GM13977 (cell line): ENCODE data around the gene CDHR3.
"Not testable (repeated sequence)": the region's sequence is repeated elsewhere in the genome, so short reads cannot be mapped to it uniquely, and the experiment has no call there.

Experiments
- DNase-seq: peaks from one replicate; pipeline ENCODE4 v3.0.0; 2012; ENCODE audit warnings: low spot score
- in situ Hi-C: fragments of 300-500 bp; cut with MboI; formaldehyde crosslinking; loops from one replicate; pipeline ENCODE4 v1.12.0; 2022; ENCODE audit warnings: low sequenced_read_pairs, low pct_unique_long_range_greater_than_20kb, mixed read lengths, inconsistent platforms; ENCODE audit not compliant: unreplicated experiment
- TF ChIP-seq, protein P1 (sequence below): IDR thresholded peaks from 2 replicates; pipeline ENCODE4 v1.5.1; 2012; ENCODE audit warnings: mild to moderate bottlenecking, control low read depth; ENCODE audit not compliant: insufficient read depth; ENCODE audit errors: extremely low read depth, missing control alignments

The CDHR3 gene

DNA sequence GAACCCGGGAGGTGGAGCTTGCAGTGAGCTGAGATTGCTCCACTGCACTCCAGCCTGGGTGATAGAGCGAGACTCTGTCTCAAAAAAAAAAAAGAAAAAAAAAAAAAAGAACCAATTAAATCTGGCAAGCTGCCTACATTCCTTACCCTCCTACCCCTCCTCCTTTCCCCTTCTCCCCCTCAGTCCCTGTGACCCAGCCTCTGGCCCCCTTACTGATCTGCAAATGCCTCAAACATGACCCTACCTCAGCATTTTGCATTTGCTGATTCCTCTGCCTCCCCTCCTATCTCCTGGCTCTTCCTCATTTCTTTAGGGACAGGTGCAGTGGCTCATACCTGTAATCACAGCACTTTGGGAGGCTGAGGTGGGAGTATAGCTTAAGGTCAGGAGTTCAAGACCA lies 19.3 kb downstream of the CDHR3 start:
- in situ Hi-C loops = no loop called here
- TF ChIP-seq, protein P1, sequence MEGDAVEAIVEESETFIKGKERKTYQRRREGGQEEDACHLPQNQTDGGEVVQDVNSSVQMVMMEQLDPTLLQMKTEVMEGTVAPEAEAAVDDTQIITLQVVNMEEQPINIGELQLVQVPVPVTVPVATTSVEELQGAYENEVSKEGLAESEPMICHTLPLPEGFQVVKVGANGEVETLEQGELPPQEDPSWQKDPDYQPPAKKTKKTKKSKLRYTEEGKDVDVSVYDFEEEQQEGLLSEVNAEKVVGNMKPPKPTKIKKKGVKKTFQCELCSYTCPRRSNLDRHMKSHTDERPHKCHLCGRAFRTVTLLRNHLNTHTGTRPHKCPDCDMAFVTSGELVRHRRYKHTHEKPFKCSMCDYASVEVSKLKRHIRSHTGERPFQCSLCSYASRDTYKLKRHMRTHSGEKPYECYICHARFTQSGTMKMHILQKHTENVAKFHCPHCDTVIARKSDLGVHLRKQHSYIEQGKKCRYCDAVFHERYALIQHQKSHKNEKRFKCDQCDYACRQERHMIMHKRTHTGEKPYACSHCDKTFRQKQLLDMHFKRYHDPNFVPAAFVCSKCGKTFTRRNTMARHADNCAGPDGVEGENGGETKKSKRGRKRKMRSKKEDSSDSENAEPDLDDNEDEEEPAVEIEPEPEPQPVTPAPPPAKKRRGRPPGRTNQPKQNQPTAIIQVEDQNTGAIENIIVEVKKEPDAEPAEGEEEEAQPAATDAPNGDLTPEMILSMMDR = no peak
- DNase-seq = no peak

DNA sequence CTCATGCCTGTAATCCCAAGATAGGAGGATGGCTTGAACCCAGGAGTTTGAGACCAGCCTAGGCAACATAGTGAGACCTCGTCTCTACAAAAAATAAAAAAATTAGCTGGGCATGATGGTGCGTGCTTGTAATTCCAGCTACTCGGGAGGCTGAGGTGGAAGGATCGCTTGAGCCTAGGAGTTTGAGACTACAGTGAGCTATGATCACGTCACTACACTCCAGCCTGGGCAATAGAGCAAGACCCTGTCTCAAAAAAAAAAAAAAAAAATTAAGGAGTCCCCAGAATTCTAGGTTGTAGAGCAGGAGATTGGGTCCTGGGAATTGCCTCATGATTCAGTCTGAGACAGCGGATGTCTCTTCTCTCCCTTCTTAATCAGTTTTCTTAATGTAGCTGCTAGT lies 21.7 kb downstream of the CDHR3 start:
- in situ Hi-C loops = not testable (repeated sequence)

DNA sequence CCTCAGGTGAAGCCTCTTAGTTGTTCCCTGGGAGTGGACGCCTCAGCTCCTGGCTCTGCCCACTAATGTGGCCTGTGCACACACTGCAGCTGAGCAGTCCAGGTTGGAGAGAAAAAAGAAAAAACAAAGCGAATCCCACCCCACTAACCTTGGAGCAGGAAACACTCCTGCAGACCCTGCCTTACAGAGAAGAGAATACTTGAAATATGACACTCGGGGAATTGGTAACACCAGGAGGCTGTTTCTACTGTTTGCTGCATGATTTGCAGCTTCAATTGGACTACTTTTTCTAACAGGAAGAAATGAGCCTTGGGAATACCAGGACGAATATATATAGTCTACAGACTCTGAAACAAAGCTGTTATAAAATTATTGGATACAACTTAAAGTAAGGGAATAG lies 22.2 kb downstream of the CDHR3 start:
- no peak for DNase-seq
- in situ Hi-C loops = no loop called here
- TF ChIP-seq, protein P1 = no peak

More for the DNA sequence above, 21.7 kb downstream of the CDHR3 start:
- not testable (repeated sequence) for DNase-seq

DNA sequence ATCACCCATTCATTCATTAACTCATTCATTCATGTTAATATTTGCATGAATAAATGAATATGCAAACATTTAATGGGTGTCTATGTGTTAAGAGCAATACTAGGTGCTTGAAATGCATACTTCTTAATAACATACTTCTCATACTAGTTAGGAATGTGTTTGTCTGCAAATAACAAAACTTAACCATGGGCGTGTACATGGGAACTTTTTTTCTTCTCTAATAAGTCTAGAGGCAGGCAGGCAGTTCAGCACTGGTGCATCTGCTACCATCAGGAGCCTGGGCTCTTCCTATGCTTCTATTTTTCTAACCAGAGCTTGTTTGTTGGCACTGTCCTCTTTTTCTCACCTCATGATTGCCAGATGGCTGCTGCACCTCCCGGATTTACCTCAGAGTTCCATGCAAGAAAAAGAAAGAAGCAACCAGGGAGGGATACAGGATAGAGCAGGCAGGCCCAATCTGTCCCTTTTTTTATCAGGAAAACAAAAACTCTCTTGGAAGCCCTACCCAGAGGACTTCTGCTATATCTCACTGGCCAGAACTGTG lies 22.7 kb downstream of the CDHR3 start:
- DNase-seq = no peak
- TF ChIP-seq, protein P1 = no peak
- in situ Hi-C loops = no loop called here

DNA sequence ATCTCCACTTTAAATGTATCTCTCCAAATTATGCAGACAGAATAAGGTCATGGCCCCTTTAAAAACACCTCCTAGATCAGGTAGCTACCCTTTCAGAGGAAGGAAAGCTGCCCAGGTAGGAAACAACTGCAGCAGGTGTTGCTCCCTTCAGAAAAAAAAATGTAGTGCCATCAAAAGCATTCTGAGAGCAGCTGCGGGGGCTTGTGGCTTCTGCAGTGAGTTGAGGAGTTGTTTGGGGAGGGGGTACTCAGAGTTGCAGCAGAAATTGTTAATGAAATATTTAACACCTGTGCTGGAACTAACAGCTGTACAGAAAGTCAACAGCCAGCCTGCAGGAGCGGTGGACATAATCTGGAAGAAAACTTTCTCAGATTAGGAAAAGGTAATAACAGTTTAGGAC lies 24.0 kb downstream of the CDHR3 start:
- no peak for DNase-seq

DNA sequence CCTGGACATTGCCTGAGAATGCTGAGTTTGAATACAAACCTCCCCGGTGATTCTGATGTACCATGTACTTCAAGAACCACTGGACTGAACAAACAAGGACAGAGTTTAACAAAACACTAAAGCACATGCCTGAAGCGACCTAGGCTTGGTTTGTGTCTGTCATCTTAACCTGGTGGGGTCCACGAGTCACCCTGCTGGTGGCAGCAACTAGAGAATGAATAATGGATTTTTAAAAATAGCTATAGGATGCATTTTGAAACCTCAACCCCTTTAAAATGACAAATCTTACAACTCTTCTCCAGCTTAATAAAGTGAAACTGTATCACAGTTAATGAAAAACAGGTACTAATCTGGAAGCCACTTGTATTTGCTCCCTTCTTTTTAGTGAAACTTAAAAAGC lies 25.2 kb downstream of the CDHR3 start:
- DNase-seq = no peak
- TF ChIP-seq, protein P1 = no peak
- in situ Hi-C loops = no loop called here

More for the DNA sequence above, 24.0 kb downstream of the CDHR3 start:
- in situ Hi-C loops = no loop called here
- TF ChIP-seq, protein P1 = no peak

DNA sequence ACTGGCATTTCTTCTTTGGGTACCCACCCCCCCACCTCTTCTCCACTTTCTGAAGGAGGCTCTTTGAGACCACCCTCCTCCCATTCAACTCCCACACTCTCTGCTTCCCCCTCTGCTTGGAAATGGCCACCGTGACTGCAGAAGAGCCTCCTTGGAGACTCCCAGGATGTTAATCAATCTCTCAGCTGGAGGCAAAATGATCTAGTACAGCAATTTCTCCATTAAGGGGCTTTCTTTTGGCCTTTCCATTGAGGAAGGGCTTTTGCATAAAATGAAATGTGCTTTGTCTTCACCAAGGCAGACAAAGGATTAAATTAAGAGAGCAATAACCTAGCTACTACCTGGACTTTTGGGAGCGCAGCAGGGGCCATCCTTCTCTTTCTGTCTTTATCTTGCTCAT lies 26.1 kb downstream of the CDHR3 start:
- TF ChIP-seq, protein P1 = no peak
- in situ Hi-C loops = no loop called here
- DNase-seq = no peak
